Right lobe of liver (tissue), 6 donors: ENCODE results near the gene UBXN6. TPM values are rescaled to one million over a fixed set of nuclear protein-coding genes. Genes with fewer than 3 reads are reported as not detected.

Experiments used
- ATAC-seq, 4 donors: fragments of 200-7000 bp; cut with Tn5 transposase; one replicate each; pipeline ENCODE4 v1.9.1; 2020; ENCODE audit warnings: mild to moderate bottlenecking in 4 of 4, moderate library complexity in 4 of 4
- DNase-seq, 3 donors: peaks; one replicate each; pipeline ENCODE4 v3.0.0-alpha.2; 2020
- H3K27ac ChIP-seq, 3 donors: fragments of 200-600 bp; one replicate each; pipeline ENCODE4 v1.8.0; 2022
- H3K27me3 ChIP-seq, 2 donors: fragments of 200-600 bp; one replicate each; pipeline ENCODE4 v1.8.0; 2022
- H3K36me3 ChIP-seq, 4 donors: fragments of 200-600 bp; sonication (generic) in 1 of 4; one replicate each; pipeline versions ENCODE4 v1.5.1 to v1.8.0; 2017 to 2022; ENCODE audit warnings: control low read depth in 1 of 4
- H3K4me1 ChIP-seq, 4 donors: fragments of 200-600 bp; sonication (generic) in 1 of 4; one replicate each; pipeline versions ENCODE4 v1.5.1 to v1.8.0; 2017 to 2022; ENCODE audit warnings: control low read depth in 1 of 4
- H3K4me3 ChIP-seq, 3 donors: fragments of 200-600 bp; one replicate each; pipeline ENCODE4 v1.8.0; 2022
- H3K9me3 ChIP-seq, 4 donors: fragments of 200-600 bp; sonication (generic) in 1 of 4; one replicate each; pipeline versions ENCODE4 v1.5.1 to v1.8.0; 2017 to 2022; ENCODE audit warnings: control low read depth in 1 of 4
- CTCF ChIP-seq, 4 donors: fragments of 200-600 bp in 3 of 4; fragments of 450-650 bp in 1 of 4; IDR thresholded peaks; one replicate each; pipeline versions ENCODE4 v1.5.1 to v1.8.0; 2016 to 2022; ENCODE audit warnings: antibody characterized with exemption in 4 of 4, mild to moderate bottlenecking in 2 of 4
- POLR2A ChIP-seq: fragments of 450-650 bp; IDR thresholded peaks from one replicate; pipeline ENCODE4 v1.6.1; 2017; ENCODE audit warnings: antibody characterized with exemption, mild to moderate bottlenecking
- WGBS: methylation state at CpG from one replicate; pipeline ENCODE4 v1.1.6; 2018; ENCODE audit warnings: low coverage, low lambda C conversion rate; ENCODE audit not compliant: insufficient coverage; ENCODE audit errors: missing lambda C conversion rate; 5-methylcytosine and 5-hydroxymethylcytosine counted together
- intact Hi-C, 2 donors: fragments of 100-400 bp; cut with DNase I; formaldehyde crosslinking; loops; one replicate each; pipeline versions ENCODE4 v1.11.2 to v1.14.1; 2022
- total RNA-seq, 6 experiments: library from RNA; depleted of rRNA in 2 of 6; stranded (reverse); fragments of >200 nt in 2 of 6; fragmentation: NEBNext Ultra II Directional in 3 of 6; extraction: Animal tissue kit (Norgen Biotek cat#: 25700) in 3 of 6; gene quantifications; one replicate each; pipeline versions ENCODE4 v1.1.0 to v1.2.4, GENCODE V29; 2016 to 2023
- donor health status: DM: no; HTN: yes; CAD: no.
- donor health status: DM: no; HTN: no; CAD: no.
- donor health status: DM: no; HTN: no; CAD: no.
- donor health status: DM: no; HTN: yes; CAD: no.
- donor health status: DM: no; HTN: yes; CAD: no.

Gene UBXN6
- total RNA-seq, 6 experiments from 2014 or later: 47.2 to 79.1 (median 58.8) TPM

- TF ChIP-seq POLR2A: no peak
- no peak for TF ChIP-seq CTCF (IDR thresholded peaks at IDR 0.05)
- 7% methylated on average over 9 of the region's 9 CpGs for WGBS
- H3K36me3 ChIP-seq: peaks cover 0 to 25% (median 7%) of the 10 kb centered on the region in 4 donors
- no peaks in the 10 kb centered on the region for H3K9me3 ChIP-seq
- peak; percentile 1 to 4 (median 2) for ATAC-seq
- peaks cover 0 to 5% (median 0%) of the 10 kb centered on the region in 4 donors for H3K4me1 ChIP-seq
- DNase-seq: no peak
- H3K4me3 ChIP-seq: peak overlapping the region; percentile 62 to 66 (median 65)
- intact Hi-C loops: loop anchor here in 1 of 2 donors (10.0 kb wide), 1 partner anchor 52 kb away; the partner anchor contains the start of genes CHAF1A and SH3GL1
- H3K27ac ChIP-seq: peak overlapping the region in 2 of 3 donors; percentile 34 to 54
- no peaks in the 10 kb centered on the region for H3K27me3 ChIP-seq
These were observed 1.1 kb downstream of the UBXN6 start for GRCh38 chr19:4456476-4456842.

GRCh38 chr19:4455719-4456475 is 1.7 kb downstream of the UBXN6 start:
- ATAC-seq (peak in 1 of 4 donors; percentile 24), DNase-seq (peak in 1 of 3 donors; percentile 61)
- intact Hi-C loops: loop anchor here in 1 of 2 donors (10.0 kb wide), 1 partner anchor 51 kb away; the partner anchor contains the start of genes CHAF1A and SH3GL1
- Histone ChIP-seq H3K4me3 (no peak overlapping the region), H3K9me3 (no peaks in the 10 kb centered on the region), H3K27me3 (no peaks in the 10 kb centered on the region), H3K4me1 (peaks cover 0 to 5% (median 0%) of the 10 kb centered on the region in 4 donors), H3K36me3 (peaks cover 0 to 30% (median 13%) of the 10 kb centered on the region in 4 donors), H3K27ac (peak overlapping the region in 1 of 3 donors; percentile 34)
- 24% methylated on average over 5 of the region's 15 CpGs for WGBS
- TF ChIP-seq CTCF (IDR thresholded peaks at IDR 0.05): no peak
- TF ChIP-seq POLR2A: no peak

- intact Hi-C loops: loop anchor here in 1 of 2 donors (10.0 kb wide), 1 partner anchor 50 kb away; the partner anchor contains the start of genes CHAF1A and SH3GL1
- no peak for TF ChIP-seq POLR2A
- TF ChIP-seq CTCF (IDR thresholded peaks at IDR 0.05): no peak
- Histone ChIP-seq H3K9me3 (no peaks in the 10 kb centered on the region), H3K4me3 (no peak overlapping the region), H3K4me1 (peaks cover 0 to 6% (median 0%) of the 10 kb centered on the region in 4 donors), H3K36me3 (peaks cover 0 to 33% (median 14%) of the 10 kb centered on the region in 4 donors), H3K27ac (no peak overlapping the region), H3K27me3 (no peaks in the 10 kb centered on the region)
- 67% methylated on average over 11 of the region's 29 CpGs for WGBS
- ATAC-seq: no peak
- DNase-seq: no peak
These were observed 2.6 kb downstream of the UBXN6 start for GRCh38 chr19:4454747-4455718.
